Aorta (tissue), 5 donors: ENCODE data around the gene MFSD6. TPM values are rescaled to one million over a fixed set of nuclear protein-coding genes. Genes with fewer than 3 reads are reported as not detected.
"Not testable (repeated sequence)": the region's sequence is repeated elsewhere in the genome, so short reads cannot be mapped to it uniquely, and the experiment has no call there.

ENCODE experiments used
- ATAC-seq: fragments of 200-7000 bp; cut with Tn5 transposase; one replicate; pipeline ENCODE4 v1.9.1; 2022; ENCODE audit warnings: moderate library complexity; ENCODE audit not compliant: low FRiP score
- DNase-seq, 2 donors: peaks; one replicate each; pipeline ENCODE4 v3.0.0-alpha.2; 2020
- H3K27ac ChIP-seq, 2 donors: one replicate each; pipeline ENCODE4 v1.5.1; 2013; ENCODE audit warnings: low read length in 2 of 2, mild to moderate bottlenecking in 2 of 2, moderate library complexity in 2 of 2, control low read depth in 1 of 2, inconsistent platforms in 1 of 2, low read depth in 1 of 2
- H3K27me3 ChIP-seq, 2 donors: one replicate each; pipeline ENCODE4 v1.6.1; 2013; ENCODE audit warnings: control low read depth in 1 of 2, low read length in 1 of 2, mild to moderate bottlenecking in 1 of 2, moderate library complexity in 1 of 2; ENCODE audit not compliant: insufficient read depth in 2 of 2, control insufficient read depth in 1 of 2
- H3K36me3 ChIP-seq, 2 donors: one replicate each; pipeline ENCODE4 v1.6.1; 2013; ENCODE audit warnings: control low read depth in 1 of 2, low read length in 1 of 2, mild to moderate bottlenecking in 1 of 2; ENCODE audit not compliant: insufficient read depth in 2 of 2, control insufficient read depth in 1 of 2
- H3K4me1 ChIP-seq, 2 donors: one replicate each; pipeline ENCODE4 v1.6.1; 2013; ENCODE audit warnings: low read length in 2 of 2, control low read depth in 1 of 2, mild to moderate bottlenecking in 1 of 2, moderate library complexity in 1 of 2; ENCODE audit not compliant: insufficient read depth in 2 of 2, control insufficient read depth in 1 of 2
- H3K4me3 ChIP-seq, 2 donors: one replicate each; pipeline ENCODE4 v1.5.1; 2013; ENCODE audit warnings: low read length in 2 of 2, control low read depth in 1 of 2, mild to moderate bottlenecking in 1 of 2
- H3K9me3 ChIP-seq: one replicate; pipeline ENCODE4 v1.6.1; 2013; ENCODE audit warnings: mild to moderate bottlenecking, low read length; ENCODE audit not compliant: control insufficient read depth
- WGBS, 2 donors: extraction: QIAGEN DNeasy Blood & Tissue Kit; methylation state at CpG; one replicate each; pipeline ENCODE4 v1.1.7; 2013; 5-methylcytosine and 5-hydroxymethylcytosine counted together
- intact Hi-C, 2 donors: fragments of 100-400 bp; cut with DNase I; formaldehyde crosslinking; loops; one replicate each; pipeline versions ENCODE4 v1.14.2 to v1.15.0; 2022
- polyA plus RNA-seq, 2 donors: library from polyadenylated mRNA; stranded (reverse); fragments of 200-250 nt; gene quantifications; one replicate each; pipeline ENCODE4 v1.2.3, GENCODE V29; 2013
- total RNA-seq, 2 donors: library from RNA; stranded (reverse); fragmentation: NEBNext Ultra II Directional; extraction: Animal tissue kit (Norgen Biotek cat#: 25700); gene quantifications; one replicate each; pipeline ENCODE4 v1.2.1, GENCODE V29; 2021
- donor health status: healthy with polysubstance abuse.
- donor health status: Bipolar disorder and iron deficiency.
- donor health status: DM: no; HTN: no; CAD: no.
- donor health status: DM: no; HTN: no; CAD: no.
- donor health status: DM: yes; HTN: yes; CAD: no.

The MFSD6 gene
- total and polyA plus RNA-seq, 4 donors, result 10.1 to 21.5 (median 16.8) TPM

- no peak overlapping the region for H3K27ac ChIP-seq
- H3K4me3 ChIP-seq, result no peak overlapping the region
- WGBS, 2 donors, result 95 to 97% methylated on average over 1 of the region's 1 CpG
- DNase-seq (no peak), ATAC-seq (no peak)
- no peaks in the 10 kb centered on the region for H3K36me3 ChIP-seq
- no peaks in the 10 kb centered on the region for H3K9me3 ChIP-seq
- intact Hi-C loops, result no loop called here
- no peaks in the 10 kb centered on the region for H3K27me3 ChIP-seq
- no peaks in the 10 kb centered on the region for H3K4me1 ChIP-seq
Observed at GRCh38 chr2:190425221-190425866, 17.2 kb downstream of the MFSD6 start.

- ATAC-seq (no peak), DNase-seq (no peak)
Observed at GRCh38 chr2:190425883-190426658, 17.9 kb downstream of the MFSD6 start.

GRCh38 chr2:190430866-190431265 lies 22.7 kb downstream of the MFSD6 start:
- H3K27me3 ChIP-seq, H3K9me3 ChIP-seq, ATAC-seq, H3K27ac ChIP-seq, DNase-seq, intact Hi-C loops, H3K4me3 ChIP-seq, H3K36me3 ChIP-seq, H3K4me1 ChIP-seq: not testable (repeated sequence)
- 96 to 100% methylated on average over 15 to 26 of the region's 26 CpGs for WGBS, 2 donors

More at GRCh38 chr2:190425883-190426658, 17.9 kb downstream of the MFSD6 start:
- no peaks in the 10 kb centered on the region for H3K4me1 ChIP-seq
- intact Hi-C loops, result no loop called here
- no peaks in the 10 kb centered on the region for H3K36me3 ChIP-seq
- H3K9me3 ChIP-seq, result no peaks in the 10 kb centered on the region
- no peaks in the 10 kb centered on the region for H3K27me3 ChIP-seq
- no peak overlapping the region for H3K4me3 ChIP-seq
- H3K27ac ChIP-seq, result no peak overlapping the region

GRCh38 chr2:190431907-190432306 lies 23.8 kb downstream of the MFSD6 start:
- Histone ChIP-seq H3K36me3 (peaks cover 0 to 7% of the 10 kb centered on the region in 2 donors), H3K9me3 (no peaks in the 10 kb centered on the region), H3K27me3 (no peaks in the 10 kb centered on the region), H3K4me3 (no peak overlapping the region), H3K27ac (no peak overlapping the region), H3K4me1 (peaks cover 0 to 2% of the 10 kb centered on the region in 2 donors)
- intact Hi-C loops, result no loop called here
- no peak for ATAC-seq
- no peak for DNase-seq

GRCh38 chr2:190432567-190433231 lies 24.5 kb downstream of the MFSD6 start:
- peaks cover 2 to 7% of the 10 kb centered on the region in 2 donors for H3K36me3 ChIP-seq
- intact Hi-C loops, result no loop called here
- 83 to 87% methylated on average over 5 of the region's 5 CpGs for WGBS, 2 donors
- peaks cover 0 to 2% of the 10 kb centered on the region in 2 donors for H3K4me1 ChIP-seq
- H3K9me3 ChIP-seq, result no peaks in the 10 kb centered on the region
- H3K27ac ChIP-seq, result no peak overlapping the region
- ATAC-seq, result no peak
- no peaks in the 10 kb centered on the region for H3K27me3 ChIP-seq
- DNase-seq, result no peak
- H3K4me3 ChIP-seq, result no peak overlapping the region

- H3K27ac ChIP-seq, result no peak overlapping the region
- ATAC-seq (no peak), DNase-seq (no peak)
- intact Hi-C loops, result no loop called here
- H3K4me3 ChIP-seq, result no peak overlapping the region
- peaks cover 0 to 2% of the 10 kb centered on the region in 2 donors for H3K4me1 ChIP-seq
- H3K36me3 ChIP-seq, result peaks cover 2 to 7% of the 10 kb centered on the region in 2 donors
- WGBS, 2 donors, result 94% methylated on average over 2 of the region's 2 CpGs
- no peaks in the 10 kb centered on the region for H3K27me3 ChIP-seq
- H3K9me3 ChIP-seq, result no peaks in the 10 kb centered on the region
Observed at GRCh38 chr2:190435031-190435670, 27.0 kb downstream of the MFSD6 start.

- intact Hi-C loops, result no loop called here
- WGBS, 2 donors, result 96 to 99% methylated on average over 5 of the region's 5 CpGs
- Histone ChIP-seq H3K27me3 (no peaks in the 10 kb centered on the region), H3K9me3 (no peaks in the 10 kb centered on the region), H3K4me3 (no peak overlapping the region), H3K27ac (no peak overlapping the region), H3K36me3 (peaks cover 2 to 8% of the 10 kb centered on the region in 2 donors), H3K4me1 (peaks cover 0 to 2% of the 10 kb centered on the region in 2 donors)
- no peak for DNase-seq
- no peak for ATAC-seq
Observed at GRCh38 chr2:190436557-190436956, 28.4 kb downstream of the MFSD6 start.

- no peak for ATAC-seq
- H3K27ac ChIP-seq, result no peak overlapping the region
- H3K4me3 ChIP-seq, result no peak overlapping the region
- no peaks in the 10 kb centered on the region for H3K27me3 ChIP-seq
- H3K9me3 ChIP-seq, result no peaks in the 10 kb centered on the region
- DNase-seq, result no peak
- intact Hi-C loops, result no loop called here
- peaks cover 0 to 2% of the 10 kb centered on the region in 2 donors for H3K4me1 ChIP-seq
- H3K36me3 ChIP-seq, result peaks cover 2 to 8% of the 10 kb centered on the region in 2 donors
Observed at GRCh38 chr2:190440113-190440512, 32.0 kb downstream of the MFSD6 start.
